LNCaP clone FGC (cell line): Measurements from ENCODE around the gene MNAT1.

Experiments used
- DNase-seq: peaks from one replicate; pipeline ENCODE4 v3.0.0-alpha.2; 2011; ENCODE audit warnings: low read depth
- H3K4me3 ChIP-seq: 2 replicates; pipeline ENCODE4 v1.5.1; 2011; ENCODE audit warnings: mild to moderate bottlenecking, low read depth, low read length, control low read depth
- TF ChIP-seq, protein P1 (sequence below): IDR thresholded peaks from 2 replicates; pipeline ENCODE4 v1.5.1; 2012; ENCODE audit warnings: mild to moderate bottlenecking; ENCODE audit not compliant: control insufficient read depth, insufficient read depth; ENCODE audit errors: extremely low read depth

MNAT1 gene

DNA sequence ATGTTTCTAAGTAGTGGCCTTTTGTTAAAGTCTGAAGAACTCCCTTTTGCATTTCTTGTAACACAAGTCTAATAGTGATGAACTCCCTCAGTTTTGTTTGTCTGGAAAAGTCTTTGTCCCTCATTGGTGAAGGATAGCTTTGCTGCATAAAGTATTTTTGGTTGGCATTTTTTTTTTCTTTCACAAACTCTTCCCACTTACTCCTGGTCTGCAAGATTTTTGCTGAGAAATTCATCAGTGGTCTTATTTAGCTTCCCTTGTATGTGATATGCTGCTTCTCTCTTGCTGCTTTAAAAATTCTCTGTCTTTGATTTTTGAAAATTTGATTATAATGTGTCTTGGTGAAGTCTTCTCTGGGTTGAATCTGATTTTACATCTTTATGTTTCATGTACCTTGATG is 223.6 kb downstream of the MNAT1 start:
- TF ChIP-seq, protein P1, sequence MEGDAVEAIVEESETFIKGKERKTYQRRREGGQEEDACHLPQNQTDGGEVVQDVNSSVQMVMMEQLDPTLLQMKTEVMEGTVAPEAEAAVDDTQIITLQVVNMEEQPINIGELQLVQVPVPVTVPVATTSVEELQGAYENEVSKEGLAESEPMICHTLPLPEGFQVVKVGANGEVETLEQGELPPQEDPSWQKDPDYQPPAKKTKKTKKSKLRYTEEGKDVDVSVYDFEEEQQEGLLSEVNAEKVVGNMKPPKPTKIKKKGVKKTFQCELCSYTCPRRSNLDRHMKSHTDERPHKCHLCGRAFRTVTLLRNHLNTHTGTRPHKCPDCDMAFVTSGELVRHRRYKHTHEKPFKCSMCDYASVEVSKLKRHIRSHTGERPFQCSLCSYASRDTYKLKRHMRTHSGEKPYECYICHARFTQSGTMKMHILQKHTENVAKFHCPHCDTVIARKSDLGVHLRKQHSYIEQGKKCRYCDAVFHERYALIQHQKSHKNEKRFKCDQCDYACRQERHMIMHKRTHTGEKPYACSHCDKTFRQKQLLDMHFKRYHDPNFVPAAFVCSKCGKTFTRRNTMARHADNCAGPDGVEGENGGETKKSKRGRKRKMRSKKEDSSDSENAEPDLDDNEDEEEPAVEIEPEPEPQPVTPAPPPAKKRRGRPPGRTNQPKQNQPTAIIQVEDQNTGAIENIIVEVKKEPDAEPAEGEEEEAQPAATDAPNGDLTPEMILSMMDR: no peak
- no peak for DNase-seq
- H3K4me3 ChIP-seq: no peak overlapping the region

- no peak for DNase-seq
- H3K4me3 ChIP-seq: no peak overlapping the region
- TF ChIP-seq, protein P1: no peak
These were observed 229.2 kb downstream of the MNAT1 start for GRCh38 chr14:60963761-60964160.

DNA sequence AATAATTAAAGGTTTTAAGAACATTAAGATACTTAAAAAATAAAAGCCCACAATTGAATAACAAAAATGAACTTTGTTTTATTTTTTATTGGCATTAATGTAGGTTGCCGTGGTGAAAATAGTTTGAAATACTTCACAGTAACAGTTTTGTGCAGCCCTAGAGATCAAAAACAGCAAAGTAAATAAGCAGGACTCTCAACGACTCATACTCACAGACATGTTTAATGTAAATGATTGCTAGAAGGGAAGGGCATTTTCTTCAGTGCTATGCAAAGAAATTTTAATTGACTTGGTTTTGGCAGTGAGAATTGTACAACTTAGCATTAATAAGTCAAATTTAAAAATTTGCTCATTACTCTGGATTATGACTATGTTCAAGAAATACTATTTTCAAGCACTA is 230.3 kb downstream of the MNAT1 start:
- H3K4me3 ChIP-seq: no peak overlapping the region
- TF ChIP-seq, protein P1: no peak
- DNase-seq: no peak

- no peak overlapping the region for H3K4me3 ChIP-seq
- DNase-seq: no peak
- TF ChIP-seq, protein P1: no peak
These were observed 230.8 kb downstream of the MNAT1 start for GRCh38 chr14:60965402-60965801.

GRCh38 chr14:60968099-60968498 is 233.5 kb downstream of the MNAT1 start:
- DNase-seq: no peak
- H3K4me3 ChIP-seq: no peak overlapping the region

GRCh38 chr14:60968671-60969070 is 234.1 kb downstream of the MNAT1 start:
- TF ChIP-seq, protein P1: no peak
- DNase-seq: no peak
- no peak overlapping the region for H3K4me3 ChIP-seq

More at GRCh38 chr14:60968099-60968498, 233.5 kb downstream of the MNAT1 start:
- TF ChIP-seq, protein P1: no peak

DNA sequence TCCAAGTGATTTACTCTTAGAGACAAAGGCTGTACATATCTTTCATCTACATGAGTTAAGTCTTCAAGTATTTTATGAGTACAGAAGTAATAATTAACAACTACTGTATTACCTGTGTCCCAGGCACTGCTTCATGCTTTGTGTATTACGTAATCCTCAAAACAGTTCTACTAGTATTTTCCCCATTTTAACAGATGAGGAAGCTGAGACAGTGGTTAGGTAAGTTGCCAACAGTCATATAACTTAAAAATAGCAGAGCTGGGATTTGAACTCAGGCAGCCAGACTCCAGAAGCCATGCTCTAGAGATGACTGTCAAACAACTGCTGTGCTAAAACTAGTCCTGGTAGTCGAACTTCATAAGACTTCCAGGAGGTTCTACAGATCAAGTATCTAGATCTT is 235.6 kb downstream of the MNAT1 start:
- TF ChIP-seq, protein P1: no peak
- no peak overlapping the region for H3K4me3 ChIP-seq
- no peak for DNase-seq
